Measurements from ENCODE around the gene TECPR1.
A peak's percentile ranks its signal among the peaks of the same experiment; 100 is the strongest.

TECPR1 gene

GRCh38 chr7:98200364-98200763 lies 51.7 kb downstream of the TECPR1 start:
- in situ Hi-C loops (cut with MboI; ENCODE audit: low pct_unique_long_range_greater_than_20kb, low sequenced_read_pairs): no loop called here
- DNase-seq: no peak

DNA sequence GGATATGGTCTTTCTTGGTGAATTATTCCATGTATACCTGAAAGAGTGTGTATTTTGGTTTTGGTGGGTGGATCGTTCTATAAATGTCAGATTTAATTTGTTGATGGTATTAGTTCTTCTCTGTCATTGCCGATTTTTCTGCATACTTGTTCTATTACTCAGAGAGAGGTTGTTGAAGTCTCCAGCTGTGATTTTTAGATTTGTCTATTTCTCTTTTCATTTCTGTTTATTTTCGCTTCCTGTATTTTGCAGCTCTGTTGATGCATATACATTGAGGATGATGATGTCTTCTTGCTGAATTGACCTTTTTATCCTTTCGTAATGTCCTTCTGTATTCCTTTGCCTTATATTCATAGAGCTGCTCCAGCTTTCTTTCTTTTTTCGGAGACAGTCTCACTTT lies 52.9 kb downstream of the TECPR1 start:
- in situ Hi-C loops (cut with MboI; ENCODE audit: low pct_unique_long_range_greater_than_20kb, low sequenced_read_pairs): no loop called here
- no peak for DNase-seq

- in situ Hi-C loops (cut with MboI; ENCODE audit: low pct_unique_long_range_greater_than_20kb, low sequenced_read_pairs): no loop called here
- DNase-seq: peak; percentile 83
Observed at GRCh38 chr7:98196706-98197605, 55.1 kb downstream of the TECPR1 start.

DNA sequence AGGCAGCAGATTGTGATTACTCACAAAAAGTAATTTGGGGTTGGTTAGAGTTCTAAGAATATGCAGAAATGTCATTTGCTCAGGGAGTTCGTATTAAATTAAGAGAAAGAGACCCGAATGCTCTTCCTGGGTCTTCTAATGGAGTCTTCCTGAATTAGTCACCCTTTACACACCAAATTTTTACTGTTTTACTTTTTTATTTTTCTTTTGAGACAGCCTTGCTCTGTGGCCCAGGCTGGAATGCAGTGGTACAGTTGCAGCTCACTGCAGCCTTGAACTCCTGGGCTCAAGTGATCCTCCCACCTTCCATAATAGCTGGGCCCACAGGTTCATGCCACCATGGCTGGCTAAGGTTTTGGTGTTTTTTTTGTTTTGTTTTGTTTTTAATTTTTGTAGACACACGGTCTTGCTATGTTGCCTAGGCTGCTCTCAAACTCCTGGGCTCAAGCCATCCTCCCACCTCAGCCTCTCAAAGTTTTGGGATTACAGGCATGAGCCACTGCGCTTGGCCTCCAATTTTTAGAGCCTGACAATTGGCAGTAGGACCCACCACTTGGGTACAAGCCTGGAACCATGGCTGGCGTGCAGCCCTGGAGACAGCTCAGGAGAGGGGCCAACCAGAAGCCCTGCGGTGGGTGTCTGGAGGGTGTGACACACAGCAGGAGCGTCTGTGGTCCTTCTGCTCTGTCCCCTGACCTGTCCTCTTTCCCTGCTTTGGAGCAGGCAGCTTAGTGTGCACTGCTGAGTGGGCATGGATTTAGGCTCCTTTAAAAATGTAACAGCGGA lies 57.2 kb downstream of the TECPR1 start:
- DNase-seq: no peak
- in situ Hi-C loops (cut with MboI; ENCODE audit: low pct_unique_long_range_greater_than_20kb, low sequenced_read_pairs): no loop called here

- in situ Hi-C loops (cut with MboI; ENCODE audit: low pct_unique_long_range_greater_than_20kb, low sequenced_read_pairs): no loop called here
- DNase-seq: no peak
Observed at GRCh38 chr7:98194186-98194585, 57.8 kb downstream of the TECPR1 start.

- DNase-seq: no peak
- in situ Hi-C loops (cut with MboI; ENCODE audit: low pct_unique_long_range_greater_than_20kb, low sequenced_read_pairs): no loop called here
Observed at GRCh38 chr7:98193474-98194180, 58.4 kb downstream of the TECPR1 start.

GRCh38 chr7:98192781-98193457 lies 59.1 kb downstream of the TECPR1 start:
- DNase-seq: no peak
- in situ Hi-C loops (cut with MboI; ENCODE audit: low pct_unique_long_range_greater_than_20kb, low sequenced_read_pairs): no loop called here

GRCh38 chr7:98191668-98192431 lies 60.2 kb downstream of the TECPR1 start:
- no peak for DNase-seq
- in situ Hi-C loops (cut with MboI; ENCODE audit: low pct_unique_long_range_greater_than_20kb, low sequenced_read_pairs): no loop called here

DNA sequence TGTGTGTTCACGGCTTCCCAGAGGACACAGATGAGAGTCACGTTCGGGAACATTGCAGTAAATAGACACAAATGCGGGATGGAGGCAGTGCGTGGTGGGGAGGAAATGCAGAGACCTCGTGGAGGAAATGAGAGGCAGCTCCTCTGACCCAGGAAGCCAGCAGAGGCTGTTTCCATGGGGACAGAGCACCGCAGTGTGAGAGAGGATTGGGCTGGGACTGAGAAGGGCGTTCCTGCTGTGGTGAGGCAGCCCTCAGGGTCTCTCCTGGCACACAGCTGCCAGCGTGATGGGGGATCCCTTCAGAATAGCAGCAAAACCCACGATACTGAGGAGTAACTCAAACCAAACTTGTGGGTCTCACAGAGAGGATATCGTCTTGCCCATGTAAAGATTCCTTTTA lies 62.5 kb downstream of the TECPR1 start:
- DNase-seq: no peak
- in situ Hi-C loops (cut with MboI; ENCODE audit: low pct_unique_long_range_greater_than_20kb, low sequenced_read_pairs): no loop called here

- in situ Hi-C loops (cut with MboI; ENCODE audit: low pct_unique_long_range_greater_than_20kb, low sequenced_read_pairs): no loop called here
- no peak for DNase-seq
Observed at GRCh38 chr7:98187138-98187502, 64.9 kb downstream of the TECPR1 start.

GRCh38 chr7:98186452-98187137 lies 65.4 kb downstream of the TECPR1 start:
- DNase-seq: no peak
- in situ Hi-C loops (cut with MboI; ENCODE audit: low pct_unique_long_range_greater_than_20kb, low sequenced_read_pairs): no loop called here

- in situ Hi-C loops (cut with MboI; ENCODE audit: low pct_unique_long_range_greater_than_20kb, low sequenced_read_pairs): no loop called here
Observed at GRCh38 chr7:98185101-98185500, 66.9 kb downstream of the TECPR1 start.

DNA sequence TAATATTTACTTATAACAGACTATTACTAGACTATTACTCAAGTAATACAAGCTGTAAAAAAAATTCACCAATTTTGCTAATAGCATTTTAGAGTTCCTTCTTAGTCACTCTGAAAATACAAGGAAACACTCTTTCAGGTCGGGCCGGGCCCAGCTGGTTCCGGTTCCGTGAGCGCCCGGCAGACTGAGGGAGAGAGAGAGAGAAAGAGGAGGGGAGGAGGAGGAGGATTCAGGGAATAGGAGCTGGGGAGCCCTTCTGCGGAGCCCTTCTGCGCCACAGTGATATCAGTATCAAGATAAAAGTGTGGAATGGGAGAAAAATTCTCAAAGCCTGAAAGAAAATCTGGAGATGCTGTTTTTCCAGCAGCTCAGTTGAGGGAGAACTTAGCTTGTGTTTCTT lies 71.3 kb downstream of the TECPR1 start:
- DNase-seq: no peak
- in situ Hi-C loops (cut with MboI; ENCODE audit: low pct_unique_long_range_greater_than_20kb, low sequenced_read_pairs): no loop called here

More at GRCh38 chr7:98185101-98185500, 66.9 kb downstream of the TECPR1 start:
- DNase-seq: no peak

- no peak for DNase-seq
- in situ Hi-C loops (cut with MboI; ENCODE audit: low pct_unique_long_range_greater_than_20kb, low sequenced_read_pairs): no loop called here
Observed at GRCh38 chr7:98178762-98179490, 73.1 kb downstream of the TECPR1 start.

GRCh38 chr7:98178321-98178720 lies 73.7 kb downstream of the TECPR1 start:
- no peak for DNase-seq
- in situ Hi-C loops (cut with MboI; ENCODE audit: low pct_unique_long_range_greater_than_20kb, low sequenced_read_pairs): no loop called here

DNA sequence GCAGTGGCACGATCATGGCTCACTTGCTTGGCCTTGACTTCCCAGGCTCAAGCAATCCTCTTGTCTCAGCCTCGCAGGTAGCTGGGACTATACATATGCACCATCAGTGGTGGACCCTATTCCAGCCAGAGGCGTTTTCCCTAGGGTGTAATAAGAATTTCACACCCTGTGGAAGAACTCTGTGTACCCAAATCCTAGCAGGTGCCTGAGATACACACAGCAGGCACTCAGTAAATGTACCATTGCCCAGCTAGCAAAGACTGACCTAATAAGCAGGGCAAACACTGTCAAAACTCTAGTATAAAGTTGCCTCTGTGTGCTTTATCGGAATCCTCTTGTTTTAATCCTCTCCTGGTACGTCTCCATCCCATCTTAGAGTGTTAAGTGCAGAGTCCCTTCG lies 74.5 kb downstream of the TECPR1 start:
- no peak for DNase-seq
- in situ Hi-C loops (cut with MboI; ENCODE audit: low pct_unique_long_range_greater_than_20kb, low sequenced_read_pairs): no loop called here

GRCh38 chr7:98175260-98175940 lies 76.6 kb downstream of the TECPR1 start:
- no peak for DNase-seq
- in situ Hi-C loops (cut with MboI; ENCODE audit: low pct_unique_long_range_greater_than_20kb, low sequenced_read_pairs): no loop called here

All from KBM-7 (cell line).